GM15510 (cell line): ENCODE data around the gene CAMTA2.

Experiments used
- POLR2A ChIP-seq: IDR thresholded peaks from 3 replicates; pipeline ENCODE4 v1.6.1; 2011; ENCODE audit warnings: borderline replicate concordance; ENCODE audit not compliant: insufficient read length; ENCODE audit errors: extremely low read depth

CAMTA2 gene

DNA sequence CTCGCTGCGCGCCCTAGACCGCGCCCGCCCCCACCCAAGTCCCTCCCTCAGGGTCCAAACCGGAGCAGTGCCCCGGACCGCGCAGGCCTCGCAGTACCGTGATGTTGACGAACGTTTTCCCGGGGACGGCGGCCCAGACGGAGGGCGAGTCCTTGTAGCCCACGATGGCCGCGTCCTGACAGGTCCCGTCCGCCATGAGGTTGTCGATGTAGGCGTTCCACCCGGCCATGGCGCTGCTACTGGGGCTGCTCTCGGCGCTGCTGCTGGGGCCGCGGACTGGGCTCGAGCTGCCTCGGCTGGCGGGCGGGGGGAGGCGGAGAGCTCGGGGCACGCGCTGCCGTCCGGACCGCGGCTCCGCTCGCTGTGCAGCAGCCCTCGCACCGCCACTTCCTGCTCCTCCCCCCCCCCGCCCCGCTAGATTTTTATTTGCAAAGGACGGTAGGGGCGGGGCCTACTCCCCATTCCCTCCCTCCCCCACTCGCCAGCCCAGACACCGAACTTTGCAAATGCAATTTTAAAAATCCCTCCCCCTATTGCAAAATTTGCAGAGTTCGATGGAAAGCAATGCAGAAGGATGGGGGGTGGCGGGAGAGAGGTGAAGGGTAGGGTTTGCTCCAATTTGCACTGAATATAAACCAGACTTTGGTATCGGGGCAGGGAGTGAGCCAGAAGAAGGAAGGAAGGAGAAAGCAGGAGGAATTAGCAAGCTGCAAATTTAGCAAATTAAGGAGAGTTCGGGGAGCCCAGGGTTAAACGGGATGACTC is 39.1 kb downstream of the CAMTA2 start, which contains the start of gene PFN1:
PFN1 (minus strand) TSS at position 365 of the 765 bp plus-strand sequence; CDS start at position 229, 136 bp downstream.
- TF ChIP-seq POLR2A: peak; percentile 97

DNA sequence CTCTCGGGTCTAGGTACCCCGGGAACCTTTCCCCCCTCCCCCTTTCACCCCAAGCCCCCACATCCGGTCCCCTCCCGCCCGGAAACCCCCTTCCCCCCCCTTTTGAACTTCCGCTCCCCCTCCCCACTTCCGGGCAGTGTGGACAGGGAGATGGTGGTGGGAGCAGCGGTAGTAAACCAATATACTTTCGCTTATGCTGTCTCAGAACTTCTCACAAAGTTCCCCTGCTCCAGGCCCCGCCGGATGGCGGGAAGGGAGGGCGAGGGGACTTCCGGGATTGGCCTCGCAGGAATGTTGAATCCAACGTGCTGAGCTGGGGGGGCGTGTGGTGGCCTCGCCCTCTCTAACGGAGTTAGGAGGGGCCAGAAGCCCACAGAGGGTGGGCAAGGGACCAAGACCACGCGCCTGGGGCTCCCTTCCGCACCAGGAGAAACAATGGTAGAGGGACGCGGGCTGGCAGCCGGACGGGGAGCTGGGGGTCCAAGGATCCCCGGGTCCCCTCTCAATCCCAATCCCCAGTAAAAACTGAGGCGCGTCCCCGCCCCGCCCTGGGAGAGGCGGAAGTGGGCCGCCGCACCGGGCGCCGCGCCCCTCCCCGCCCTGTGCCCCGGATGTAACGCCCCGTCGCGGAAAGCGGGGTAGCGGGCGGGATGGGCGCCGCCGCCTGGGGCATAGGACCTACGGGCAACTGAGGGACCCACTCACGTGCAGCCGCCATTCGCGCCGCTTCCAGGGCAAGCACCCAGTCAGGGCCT is 39.9 kb downstream of the CAMTA2 start:
- no peak for TF ChIP-seq POLR2A

DNA sequence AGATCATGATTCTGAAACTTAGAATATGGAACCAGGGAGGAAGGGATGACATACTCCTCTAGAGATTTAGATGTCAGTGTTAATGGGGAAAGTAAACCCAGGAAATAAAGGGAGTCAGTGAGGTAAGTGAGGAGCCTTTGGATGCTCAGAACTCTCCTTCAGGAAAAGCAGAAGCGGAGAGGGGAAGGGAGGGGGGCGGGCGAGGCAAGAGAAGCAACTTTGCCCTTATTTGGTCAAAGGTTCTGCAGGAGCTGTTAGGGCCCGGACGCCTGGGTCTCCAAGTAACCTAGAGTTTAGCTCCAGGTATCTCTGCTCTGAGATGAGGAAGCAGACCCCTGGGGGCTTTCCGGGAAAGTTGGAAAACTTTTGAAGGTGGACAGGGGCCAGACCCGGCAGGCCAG is 40.5 kb downstream of the CAMTA2 start:
- TF ChIP-seq POLR2A: no peak

DNA sequence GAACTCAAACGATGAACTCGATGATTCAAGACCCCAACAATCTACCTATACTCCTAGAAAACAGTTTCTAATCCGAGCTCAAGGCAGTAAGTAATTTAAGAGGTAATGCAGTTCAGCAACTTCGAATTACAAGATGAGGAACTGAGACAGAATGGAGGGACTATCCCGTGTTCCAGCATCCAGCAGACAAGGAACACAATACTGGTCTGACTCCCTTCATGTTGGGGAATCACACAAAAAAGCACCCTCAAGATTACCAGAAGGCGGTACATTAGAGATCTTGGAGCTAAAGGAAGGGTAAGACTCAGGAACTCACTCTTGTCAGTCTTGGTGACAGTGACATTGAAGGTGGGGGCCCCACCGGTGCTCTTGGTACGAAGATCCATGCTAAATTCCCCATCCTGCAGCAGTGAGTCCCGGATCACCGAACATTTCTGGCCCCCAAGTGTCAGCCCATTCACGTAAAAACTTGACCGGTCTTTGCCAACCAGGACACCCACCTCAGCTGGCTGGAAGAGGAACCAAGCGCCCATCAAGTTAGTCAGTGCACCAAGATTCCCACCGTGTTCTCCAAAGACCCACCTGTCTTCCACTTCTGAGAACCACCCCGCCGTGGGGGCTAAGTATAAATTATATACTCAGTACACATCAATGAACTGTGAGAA is 41.0 kb downstream of the CAMTA2 start:
- TF ChIP-seq POLR2A: no peak

DNA sequence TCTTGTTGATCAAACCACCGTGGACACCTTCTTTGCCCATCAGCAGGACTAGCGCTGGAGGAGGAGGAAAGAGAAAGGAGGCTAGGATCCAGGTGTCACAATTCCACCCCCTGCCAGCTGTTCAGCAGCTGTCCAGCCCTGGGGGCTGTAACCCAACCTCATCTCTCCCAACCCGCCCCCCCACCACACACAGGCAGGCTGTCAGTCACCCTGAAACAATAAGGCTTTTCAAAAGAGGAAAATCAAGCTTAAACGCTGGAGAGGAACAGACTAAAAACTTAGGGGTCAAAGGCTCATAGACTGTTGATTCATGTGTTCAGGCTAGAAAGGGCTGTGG is 41.6 kb downstream of the CAMTA2 start:
- TF ChIP-seq POLR2A: no peak

DNA sequence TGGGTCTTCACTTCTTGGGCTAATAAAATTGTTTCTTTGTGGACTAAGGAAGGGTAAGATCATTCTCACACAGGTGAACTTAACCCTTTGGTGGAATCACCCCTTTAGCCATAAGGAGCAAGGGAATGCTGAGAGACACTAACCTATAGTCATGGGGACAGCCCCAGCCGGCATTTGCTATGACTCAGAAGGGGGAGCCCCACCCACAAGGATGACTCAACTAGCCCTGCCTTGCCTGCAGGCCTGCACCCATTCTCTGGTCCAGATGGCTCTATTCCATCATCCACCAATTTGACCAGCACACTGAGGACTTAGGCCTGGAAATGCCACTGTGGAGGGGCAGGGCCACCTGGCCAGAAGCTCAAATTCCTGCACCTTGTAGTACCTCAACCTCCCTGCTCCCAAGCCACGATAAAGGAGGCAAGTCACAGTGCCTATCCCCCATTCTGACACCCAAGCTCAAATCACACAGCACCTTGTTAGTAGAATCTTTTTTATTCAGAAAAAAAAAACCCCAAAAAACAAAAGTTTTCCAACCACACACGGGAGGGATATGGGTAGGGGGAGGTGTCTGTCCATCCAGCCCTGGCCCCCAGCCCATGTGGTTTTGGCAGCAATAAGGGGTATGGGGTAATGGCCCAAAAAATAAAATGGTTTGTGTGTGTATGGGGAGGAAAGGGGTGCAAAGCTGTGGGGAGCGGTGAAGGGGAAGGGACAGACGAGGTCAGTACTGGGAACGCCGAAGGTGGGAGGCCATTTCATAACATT is 42.1 kb downstream of the CAMTA2 start:
- TF ChIP-seq POLR2A: peak; percentile 59

DNA sequence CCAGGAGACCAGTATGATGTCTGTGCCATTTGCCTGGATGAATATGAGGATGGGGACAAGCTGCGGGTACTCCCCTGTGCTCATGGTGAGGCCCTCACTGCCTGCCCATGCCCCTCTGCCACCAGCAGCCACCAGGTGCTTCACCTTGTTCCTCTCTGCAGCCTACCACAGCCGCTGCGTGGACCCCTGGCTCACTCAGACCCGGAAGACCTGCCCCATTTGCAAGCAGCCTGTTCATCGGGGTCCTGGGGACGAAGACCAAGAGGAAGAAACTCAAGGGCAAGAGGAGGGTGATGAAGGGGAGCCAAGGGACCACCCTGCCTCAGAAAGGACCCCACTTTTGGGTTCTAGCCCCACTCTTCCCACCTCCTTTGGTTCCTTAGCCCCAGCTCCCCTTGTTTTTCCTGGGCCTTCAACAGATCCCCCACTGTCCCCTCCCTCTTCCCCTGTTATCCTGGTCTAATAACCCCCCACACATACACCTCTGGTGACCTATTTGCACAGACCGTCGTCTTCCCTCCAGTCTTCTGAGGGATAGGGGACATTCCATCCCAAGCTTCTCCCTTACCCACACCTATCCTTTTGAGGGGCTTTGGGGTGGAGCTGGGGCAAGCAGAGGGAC is 42.8 kb downstream of the CAMTA2 start:
- peak; percentile 32 for TF ChIP-seq POLR2A

DNA sequence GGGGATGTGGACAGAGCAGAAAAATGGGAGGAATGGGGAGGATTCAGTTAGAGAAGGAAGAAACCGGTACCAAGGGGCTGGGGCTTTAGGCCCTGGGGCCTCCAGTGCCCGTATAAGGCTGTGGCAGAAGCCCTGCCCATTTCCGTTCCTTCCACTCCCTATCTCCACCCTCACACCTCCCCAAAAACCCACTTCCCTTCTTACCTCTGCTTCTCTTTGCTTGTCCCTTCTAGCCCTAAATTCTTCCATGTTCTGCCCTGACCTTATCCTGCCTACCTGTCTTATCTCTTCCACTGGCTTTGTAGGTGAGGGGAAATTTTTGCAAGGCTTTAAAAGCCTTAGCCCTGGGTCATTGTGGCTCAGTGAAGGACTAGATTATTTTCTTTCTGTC is 43.3 kb downstream of the CAMTA2 start:
- TF ChIP-seq POLR2A: no peak

DNA sequence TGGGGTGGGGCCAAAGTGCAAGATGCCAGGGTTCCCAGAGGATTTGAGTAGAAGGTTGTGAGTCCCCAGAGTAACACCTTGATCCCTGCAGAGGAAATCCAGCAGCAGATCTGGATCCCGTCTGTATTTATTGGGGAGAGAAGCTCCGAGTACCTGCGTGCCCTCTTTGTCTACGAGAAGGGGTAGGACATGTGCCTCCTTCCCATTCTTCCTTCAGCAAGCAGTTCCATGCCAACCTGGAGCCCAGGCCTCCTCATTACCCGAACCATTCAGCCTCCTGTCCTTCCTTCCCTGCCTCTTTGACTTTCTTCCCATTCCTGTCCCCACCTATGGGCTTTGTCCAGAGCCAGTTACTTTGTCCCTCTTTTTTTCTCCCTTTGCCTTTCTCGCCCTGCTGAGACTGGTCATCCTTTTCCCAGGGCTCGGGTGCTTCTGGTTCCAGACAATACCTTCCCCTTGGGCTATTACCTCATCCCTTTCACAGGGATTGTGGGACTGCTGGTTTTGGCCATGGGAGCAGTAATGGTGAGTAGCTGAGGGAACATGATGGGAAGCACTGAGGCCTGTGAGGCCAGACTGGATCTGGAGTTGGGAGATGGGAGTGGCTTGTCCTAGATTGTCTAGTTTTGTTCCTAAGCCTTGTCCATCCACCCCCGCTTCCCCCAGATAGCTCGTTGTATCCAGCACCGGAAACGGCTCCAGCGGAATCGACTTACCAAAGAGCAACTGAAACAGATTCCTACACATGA is 44.5 kb downstream of the CAMTA2 start:
- TF ChIP-seq POLR2A: no peak

DNA sequence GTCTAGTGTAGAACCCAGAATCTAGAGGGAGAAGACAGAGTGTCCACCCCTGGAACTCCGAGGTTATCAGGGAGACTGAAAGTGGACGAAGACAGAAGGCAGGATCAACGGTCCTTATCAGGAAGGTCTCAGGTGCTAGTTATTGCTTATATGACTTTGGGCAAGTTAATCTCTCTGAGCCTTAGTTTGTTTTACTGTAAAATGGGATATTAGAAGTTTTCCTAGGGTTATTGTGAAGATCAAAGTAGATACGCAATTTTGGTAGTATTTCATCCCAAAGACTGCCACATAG is 46.2 kb downstream of the CAMTA2 start:
- no peak for TF ChIP-seq POLR2A

DNA sequence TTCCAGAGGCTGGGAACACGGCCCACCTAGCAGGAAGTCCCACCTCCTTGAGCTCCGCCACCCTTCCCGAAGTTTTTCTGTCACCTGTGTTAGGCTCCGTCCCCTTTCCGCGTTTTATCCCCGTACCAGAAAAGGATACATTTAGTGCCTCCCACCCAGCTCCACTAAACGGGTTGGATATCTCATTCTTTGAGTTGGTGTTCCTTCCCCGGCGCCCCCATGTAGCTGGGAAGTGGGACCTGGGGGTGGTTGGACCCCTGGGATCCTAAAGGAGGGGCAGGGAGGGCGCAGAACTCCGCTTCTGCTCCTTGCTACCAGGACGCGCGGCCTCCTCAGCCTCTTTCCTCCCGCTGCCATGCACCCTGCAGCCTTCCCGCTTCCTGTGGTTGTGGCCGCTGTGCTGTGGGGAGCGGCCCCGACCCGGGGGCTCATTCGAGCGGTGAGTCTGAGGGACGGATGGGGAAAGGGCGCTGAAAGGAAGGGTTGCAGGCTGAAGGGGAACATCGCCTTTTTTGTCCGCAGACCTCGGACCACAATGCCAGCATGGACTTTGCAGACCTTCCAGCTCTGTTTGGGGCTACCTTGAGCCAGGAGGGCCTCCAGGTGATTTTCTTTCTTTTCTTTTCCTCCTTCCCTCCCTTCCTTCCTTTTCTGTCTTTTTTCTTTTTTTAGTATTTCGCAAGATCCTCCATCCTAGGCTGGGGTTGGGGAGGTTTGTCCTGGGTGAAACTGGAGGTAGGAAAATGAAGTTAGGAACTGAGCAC is 46.7 kb downstream of the CAMTA2 start:
- TF ChIP-seq POLR2A: no peak

DNA sequence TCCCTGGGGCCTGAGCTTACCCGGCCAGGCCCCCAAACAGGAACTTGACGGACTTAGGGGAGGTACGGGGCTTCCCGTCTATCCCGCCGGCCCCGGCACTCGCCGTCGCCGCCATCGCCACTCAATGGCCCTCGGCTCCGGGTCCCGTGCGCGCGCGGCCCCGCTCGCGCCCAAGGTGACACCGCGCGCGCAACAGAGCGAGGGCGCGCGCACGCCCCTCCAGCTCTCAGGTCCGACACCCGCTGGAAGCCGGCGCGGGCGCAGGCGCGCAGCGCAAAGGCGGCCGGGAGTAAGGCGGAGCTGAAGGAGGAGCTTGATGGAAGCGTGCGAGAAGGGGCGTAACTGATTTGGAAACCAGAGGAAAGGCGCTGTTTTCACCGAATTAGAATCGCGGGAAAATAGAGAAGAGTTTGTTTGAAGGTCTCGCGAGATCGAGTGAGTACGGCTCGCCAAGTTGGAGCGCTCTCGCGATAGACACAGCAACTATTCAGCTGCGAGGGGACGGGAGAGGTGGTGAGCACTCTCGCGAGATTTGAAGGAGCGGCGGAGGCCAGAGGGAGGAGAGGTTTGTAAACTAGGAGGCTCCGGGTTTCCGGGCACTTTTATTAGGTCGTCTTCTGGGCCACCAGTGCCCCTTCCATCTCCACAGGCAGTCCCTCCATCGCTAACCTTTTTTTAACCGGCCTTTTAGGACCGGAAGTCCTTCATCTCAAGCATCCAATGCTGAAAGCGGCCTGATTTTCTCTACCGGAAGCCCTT is 47.5 kb downstream of the CAMTA2 start, which contains the start of the genes RNF167 and SLC25A11:
RNF167 (plus strand) TSS at position 473 of the 759 bp plus-strand sequence. CDS start 642 bp downstream, outside the sequence.
SLC25A11 (minus strand) TSS at position 251 of the 759 bp plus-strand sequence; CDS start at position 115, 136 bp downstream.
- peak; percentile 97 for TF ChIP-seq POLR2A

DNA sequence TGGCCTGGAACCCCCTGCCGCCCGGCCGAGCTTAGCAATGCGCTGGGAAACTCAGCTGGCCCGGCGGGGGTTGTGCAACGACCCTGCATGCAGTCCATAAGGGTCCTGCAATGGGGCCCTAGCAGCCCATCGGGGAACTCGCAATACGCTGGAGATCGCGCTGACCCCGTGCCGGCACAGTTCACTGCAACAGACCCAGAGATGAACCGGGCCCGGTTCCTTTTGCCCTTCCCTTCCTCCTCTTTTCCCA is 48.0 kb downstream of the CAMTA2 start:
- no peak for TF ChIP-seq POLR2A
